ENCODE results near the gene ANKRD26. TPM values are rescaled to one million over a fixed set of nuclear protein-coding genes. Genes with fewer than 3 reads are reported as not detected.

ANKRD26 gene
- total and polyA plus RNA-seq, 2 experiments from 2014 or later, result 7.9 to 23.1 TPM

- TF ChIP-seq ZNF462 (CRISPR knock-in tag; IDR thresholded peaks at IDR 0.05) (no peak), REST (IDR thresholded peaks at IDR 0.05; ENCODE audit: unreplicated experiment) (no peak), EZH2 (IDR thresholded peaks at IDR 0.05; ENCODE audit: low read depth, unreplicated experiment) (no peak), JUNB (IDR thresholded peaks at IDR 0.05; ENCODE audit: unreplicated experiment) (no peak), STAT1 (IDR thresholded peaks at IDR 0.05; ENCODE audit: unreplicated experiment) (no peak), POLR2AphosphoS5 (IDR thresholded peaks at IDR 0.05; ENCODE audit: low read depth) (no peak), ETS1 (IDR thresholded peaks at IDR 0.05) (no peak), CREB1 (CRISPR knock-in tag; IDR thresholded peaks at IDR 0.05; ENCODE audit: low read depth) (no peak), CTCF (conservative IDR thresholded peaks at IDR 0.05; ENCODE audit: low read depth in 2 of 2) (no peak)
Measured at GRCh38 chr10:27030060-27030459, 70.2 kb downstream of the ANKRD26 start (continued).

Measured in GM23338 (cell line).